Measurements from ENCODE around the gene OBP2A.
"Not testable (repeated sequence)": the region's sequence is repeated elsewhere in the genome, so short reads cannot be mapped to it uniquely, and the experiment has no call there.

DNA sequence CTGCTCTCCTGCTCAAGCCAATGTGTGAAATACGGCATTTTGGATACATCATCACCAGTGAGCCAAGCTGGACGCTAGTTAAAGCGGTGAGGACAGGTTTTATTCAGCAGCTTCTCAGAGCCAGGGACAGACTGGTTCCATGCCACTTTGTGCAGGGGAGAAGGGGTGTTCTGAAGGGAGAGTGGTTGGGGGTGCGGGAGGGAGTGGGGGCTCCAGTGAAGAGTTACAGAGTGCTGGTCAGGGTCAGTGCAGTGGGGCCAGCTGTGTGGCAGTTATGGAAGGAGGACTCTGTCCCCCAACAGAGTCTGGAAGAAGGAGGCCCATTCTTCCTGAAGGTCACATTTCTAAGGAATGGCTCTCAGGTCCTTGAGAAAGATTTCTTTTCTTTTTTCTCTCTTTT lies 11.1 kb upstream of the OBP2A start:
- TF ChIP-seq, protein P1, sequence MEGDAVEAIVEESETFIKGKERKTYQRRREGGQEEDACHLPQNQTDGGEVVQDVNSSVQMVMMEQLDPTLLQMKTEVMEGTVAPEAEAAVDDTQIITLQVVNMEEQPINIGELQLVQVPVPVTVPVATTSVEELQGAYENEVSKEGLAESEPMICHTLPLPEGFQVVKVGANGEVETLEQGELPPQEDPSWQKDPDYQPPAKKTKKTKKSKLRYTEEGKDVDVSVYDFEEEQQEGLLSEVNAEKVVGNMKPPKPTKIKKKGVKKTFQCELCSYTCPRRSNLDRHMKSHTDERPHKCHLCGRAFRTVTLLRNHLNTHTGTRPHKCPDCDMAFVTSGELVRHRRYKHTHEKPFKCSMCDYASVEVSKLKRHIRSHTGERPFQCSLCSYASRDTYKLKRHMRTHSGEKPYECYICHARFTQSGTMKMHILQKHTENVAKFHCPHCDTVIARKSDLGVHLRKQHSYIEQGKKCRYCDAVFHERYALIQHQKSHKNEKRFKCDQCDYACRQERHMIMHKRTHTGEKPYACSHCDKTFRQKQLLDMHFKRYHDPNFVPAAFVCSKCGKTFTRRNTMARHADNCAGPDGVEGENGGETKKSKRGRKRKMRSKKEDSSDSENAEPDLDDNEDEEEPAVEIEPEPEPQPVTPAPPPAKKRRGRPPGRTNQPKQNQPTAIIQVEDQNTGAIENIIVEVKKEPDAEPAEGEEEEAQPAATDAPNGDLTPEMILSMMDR (IDR thresholded peaks at IDR 0.05) = not testable (repeated sequence)
- TF ChIP-seq POLR2A, POLR2AphosphoS5, EP300 (IDR thresholded peaks at IDR 0.05): not testable (repeated sequence)
